ENCODE data around the gene ADAM19. TPM values are rescaled to one million over a fixed set of nuclear protein-coding genes. Genes with fewer than 3 reads are reported as not detected.

The ADAM19 gene
- polyA plus RNA-seq, 1 of the 3 experiments (the other 2 are of a cell fraction) = 46.9 TPM

- TF ChIP-seq YY1 (IDR thresholded peaks at IDR 0.05; ENCODE audit: low read depth) (0 out of 2 replicates have a peak, but pooled peaks have one; percentile 45), MEF2A (IDR thresholded peaks at IDR 0.05; ENCODE audit: borderline replicate concordance, low read depth) (no peak), TEAD4 (IDR thresholded peaks at IDR 0.05; ENCODE audit: borderline replicate concordance, insufficient read depth) (peak; percentile 66; the same call in 1 of the 2 replicates), FOXJ3 (CRISPR knock-in tag; IDR thresholded peaks at IDR 0.05) (no peak), JUND (IDR thresholded peaks at IDR 0.05) (peak; percentile 49), MXI1 (IDR thresholded peaks at IDR 0.05; ENCODE audit: low read depth, low read length) (no peak), CHD2 (IDR thresholded peaks at IDR 0.05; ENCODE audit: low read length, partially characterized antibody) (no peak), ELF1 (IDR thresholded peaks at IDR 0.05) (no peak), TCF12 (IDR thresholded peaks at IDR 0.05) (peak; percentile 73), EZH2phosphoT487 (IDR thresholded peaks at IDR 0.05; ENCODE audit: borderline replicate concordance, low read depth) (no peak)
- TF ChIP-seq, protein P1, sequence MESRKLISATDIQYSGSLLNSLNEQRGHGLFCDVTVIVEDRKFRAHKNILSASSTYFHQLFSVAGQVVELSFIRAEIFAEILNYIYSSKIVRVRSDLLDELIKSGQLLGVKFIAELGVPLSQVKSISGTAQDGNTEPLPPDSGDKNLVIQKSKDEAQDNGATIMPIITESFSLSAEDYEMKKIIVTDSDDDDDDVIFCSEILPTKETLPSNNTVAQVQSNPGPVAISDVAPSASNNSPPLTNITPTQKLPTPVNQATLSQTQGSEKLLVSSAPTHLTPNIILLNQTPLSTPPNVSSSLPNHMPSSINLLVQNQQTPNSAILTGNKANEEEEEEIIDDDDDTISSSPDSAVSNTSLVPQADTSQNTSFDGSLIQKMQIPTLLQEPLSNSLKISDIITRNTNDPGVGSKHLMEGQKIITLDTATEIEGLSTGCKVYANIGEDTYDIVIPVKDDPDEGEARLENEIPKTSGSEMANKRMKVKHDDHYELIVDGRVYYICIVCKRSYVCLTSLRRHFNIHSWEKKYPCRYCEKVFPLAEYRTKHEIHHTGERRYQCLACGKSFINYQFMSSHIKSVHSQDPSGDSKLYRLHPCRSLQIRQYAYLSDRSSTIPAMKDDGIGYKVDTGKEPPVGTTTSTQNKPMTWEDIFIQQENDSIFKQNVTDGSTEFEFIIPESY (IDR thresholded peaks at IDR 0.05; ENCODE audit: borderline replicate concordance, low read depth) = no peak
- TF ChIP-seq, protein P2, sequence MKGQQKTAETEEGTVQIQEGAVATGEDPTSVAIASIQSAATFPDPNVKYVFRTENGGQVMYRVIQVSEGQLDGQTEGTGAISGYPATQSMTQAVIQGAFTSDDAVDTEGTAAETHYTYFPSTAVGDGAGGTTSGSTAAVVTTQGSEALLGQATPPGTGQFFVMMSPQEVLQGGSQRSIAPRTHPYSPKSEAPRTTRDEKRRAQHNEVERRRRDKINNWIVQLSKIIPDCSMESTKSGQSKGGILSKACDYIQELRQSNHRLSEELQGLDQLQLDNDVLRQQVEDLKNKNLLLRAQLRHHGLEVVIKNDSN (IDR thresholded peaks at IDR 0.05; ENCODE audit: borderline replicate concordance, low read depth) = no peak
- TF ChIP-seq, protein P3, sequence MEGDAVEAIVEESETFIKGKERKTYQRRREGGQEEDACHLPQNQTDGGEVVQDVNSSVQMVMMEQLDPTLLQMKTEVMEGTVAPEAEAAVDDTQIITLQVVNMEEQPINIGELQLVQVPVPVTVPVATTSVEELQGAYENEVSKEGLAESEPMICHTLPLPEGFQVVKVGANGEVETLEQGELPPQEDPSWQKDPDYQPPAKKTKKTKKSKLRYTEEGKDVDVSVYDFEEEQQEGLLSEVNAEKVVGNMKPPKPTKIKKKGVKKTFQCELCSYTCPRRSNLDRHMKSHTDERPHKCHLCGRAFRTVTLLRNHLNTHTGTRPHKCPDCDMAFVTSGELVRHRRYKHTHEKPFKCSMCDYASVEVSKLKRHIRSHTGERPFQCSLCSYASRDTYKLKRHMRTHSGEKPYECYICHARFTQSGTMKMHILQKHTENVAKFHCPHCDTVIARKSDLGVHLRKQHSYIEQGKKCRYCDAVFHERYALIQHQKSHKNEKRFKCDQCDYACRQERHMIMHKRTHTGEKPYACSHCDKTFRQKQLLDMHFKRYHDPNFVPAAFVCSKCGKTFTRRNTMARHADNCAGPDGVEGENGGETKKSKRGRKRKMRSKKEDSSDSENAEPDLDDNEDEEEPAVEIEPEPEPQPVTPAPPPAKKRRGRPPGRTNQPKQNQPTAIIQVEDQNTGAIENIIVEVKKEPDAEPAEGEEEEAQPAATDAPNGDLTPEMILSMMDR (IDR thresholded peaks at IDR 0.05) = no peak
These were observed 16.3 kb downstream of the ADAM19 start (continued) for GRCh38 chr5:157559301-157559700.

DNA sequence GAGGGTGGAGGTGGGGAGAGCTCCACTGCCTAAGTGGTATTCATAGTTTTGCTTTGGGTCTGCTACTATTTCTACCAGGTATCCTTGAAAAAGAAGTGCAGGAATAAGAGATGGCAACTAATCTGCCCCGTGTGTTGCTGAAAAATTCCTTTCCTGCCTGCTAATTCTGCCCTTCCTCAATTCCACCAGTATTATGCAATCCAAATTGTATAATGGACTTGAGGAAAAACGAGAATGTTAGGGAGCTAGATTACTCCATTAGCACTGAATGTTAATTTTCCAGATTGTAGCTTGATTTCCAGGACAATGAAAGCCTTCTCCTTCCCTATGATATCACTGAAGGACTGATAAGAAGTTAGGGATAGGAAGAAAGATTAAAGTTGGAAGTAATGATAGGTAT lies 16.9 kb downstream of the ADAM19 start:
- no peaks in the 10 kb centered on the region for H3K9me2 ChIP-seq
- H3K27ac ChIP-seq (ENCODE audit: low read depth in 2 of 2, low read length in 1 of 2) = peak overlapping the region; percentile 74 to 92; a peak in 3 of 4 replicates
- peaks cover 24 to 71% of the 10 kb centered on the region in 2 experiments for H3K4me1 ChIP-seq (ENCODE audit: control insufficient read depth in 1 of 2, insufficient read depth in 2 of 2, low read depth in 1 of 2, low read length in 1 of 2)
- H3K9me3 ChIP-seq = no peaks in the 10 kb centered on the region
- H3K4me2 ChIP-seq = peak overlapping the region; percentile 64
- H3F3A ChIP-seq (replicated peaks; ENCODE audit: insufficient read depth) = peaks cover 57% of the 10 kb centered on the region
- no peak for DNase-seq
- H2AFZ ChIP-seq (ENCODE audit: low read depth) = no peak overlapping the region
- peak overlapping the region; percentile 44; the same call in 1 of the 2 replicates for H3K9ac ChIP-seq
- no peaks in the 10 kb centered on the region for H3K27me3 ChIP-seq (ENCODE audit: insufficient read depth)
- H4K20me1 ChIP-seq (ENCODE audit: insufficient read depth) = peaks cover 38% of the 10 kb centered on the region
- H3K79me2 ChIP-seq (ENCODE audit: insufficient read depth) = peaks cover 91% of the 10 kb centered on the region
- ChIA-PET POLR2A (no interaction called here), CTCF (interaction anchor here (1.4 kb wide), 1 partner anchor 10 kb away, joined by 6 read pairs; no protein-coding TSS in a partner anchor)
- WGBS (ENCODE audit: low lambda C conversion rate) = 25% methylated on average over 2 of the region's 2 CpGs
- TF ChIP-seq, protein P3 (IDR thresholded peaks at IDR 0.05) = no peak
- TF ChIP-seq TCF12 (IDR thresholded peaks at IDR 0.05) (no peak), TAF1 (IDR thresholded peaks at IDR 0.05; ENCODE audit: borderline replicate concordance, low read depth, low read length) (no peak), TEAD4 (IDR thresholded peaks at IDR 0.05; ENCODE audit: borderline replicate concordance, insufficient read depth) (no peak), RFX5 (IDR thresholded peaks at IDR 0.05; ENCODE audit: low read length) (no peak), GATA2 (CRISPR knock-in tag; IDR thresholded peaks at IDR 0.05) (no peak)
- TF ChIP-seq, protein P4, sequence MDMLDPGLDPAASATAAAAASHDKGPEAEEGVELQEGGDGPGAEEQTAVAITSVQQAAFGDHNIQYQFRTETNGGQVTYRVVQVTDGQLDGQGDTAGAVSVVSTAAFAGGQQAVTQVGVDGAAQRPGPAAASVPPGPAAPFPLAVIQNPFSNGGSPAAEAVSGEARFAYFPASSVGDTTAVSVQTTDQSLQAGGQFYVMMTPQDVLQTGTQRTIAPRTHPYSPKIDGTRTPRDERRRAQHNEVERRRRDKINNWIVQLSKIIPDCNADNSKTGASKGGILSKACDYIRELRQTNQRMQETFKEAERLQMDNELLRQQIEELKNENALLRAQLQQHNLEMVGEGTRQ (IDR thresholded peaks at IDR 0.05; ENCODE audit: borderline replicate concordance, low read depth, low read length) = no peak
- TF ChIP-seq, protein P5, sequence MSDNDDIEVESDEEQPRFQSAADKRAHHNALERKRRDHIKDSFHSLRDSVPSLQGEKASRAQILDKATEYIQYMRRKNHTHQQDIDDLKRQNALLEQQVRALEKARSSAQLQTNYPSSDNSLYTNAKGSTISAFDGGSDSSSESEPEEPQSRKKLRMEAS (IDR thresholded peaks at IDR 0.05; ENCODE audit: low read depth) = no peak
- TF ChIP-seq, protein P6, sequence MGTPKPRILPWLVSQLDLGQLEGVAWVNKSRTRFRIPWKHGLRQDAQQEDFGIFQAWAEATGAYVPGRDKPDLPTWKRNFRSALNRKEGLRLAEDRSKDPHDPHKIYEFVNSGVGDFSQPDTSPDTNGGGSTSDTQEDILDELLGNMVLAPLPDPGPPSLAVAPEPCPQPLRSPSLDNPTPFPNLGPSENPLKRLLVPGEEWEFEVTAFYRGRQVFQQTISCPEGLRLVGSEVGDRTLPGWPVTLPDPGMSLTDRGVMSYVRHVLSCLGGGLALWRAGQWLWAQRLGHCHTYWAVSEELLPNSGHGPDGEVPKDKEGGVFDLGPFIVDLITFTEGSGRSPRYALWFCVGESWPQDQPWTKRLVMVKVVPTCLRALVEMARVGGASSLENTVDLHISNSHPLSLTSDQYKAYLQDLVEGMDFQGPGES (IDR thresholded peaks at IDR 0.05; ENCODE audit: low read depth, low read length) = no peak
- H3K4me3 ChIP-seq (ENCODE audit: low read depth in 2 of 2, low read length in 1 of 2) = peak overlapping the region in 1 of 2 experiments; percentile 31; a peak in 1 of 4 replicates
- H3K36me3 ChIP-seq (replicated peaks in 1 of 2; ENCODE audit: control insufficient read depth in 1 of 2, insufficient read depth in 2 of 2, low read length in 1 of 2) = peaks cover 6 to 43% of the 10 kb centered on the region in 2 experiments

Measured in SK-N-SH (cell line).